GM12874 (cell line): ENCODE data around the gene DNAH9.

Experiments
- CTCF ChIP-seq: IDR thresholded peaks from 2 replicates; pipeline ENCODE4 v1.5.1; 2011; ENCODE audit warnings: low read depth, mild to moderate bottlenecking, control low read depth, low read length, moderate library complexity; ENCODE audit not compliant: insufficient read depth

The DNAH9 gene

GRCh38 chr17:11668618-11669017, 70.3 kb downstream of the DNAH9 start:
- TF ChIP-seq CTCF = no peak

GRCh38 chr17:11671126-11671525, 72.9 kb downstream of the DNAH9 start:
- TF ChIP-seq CTCF = no peak

GRCh38 chr17:11682646-11683045, 84.4 kb downstream of the DNAH9 start:
- TF ChIP-seq CTCF = no peak

- no peak for TF ChIP-seq CTCF
These were observed 92.4 kb downstream of the DNAH9 start for GRCh38 chr17:11690681-11691080.

- TF ChIP-seq CTCF = no peak
These were observed 94.4 kb downstream of the DNAH9 start for GRCh38 chr17:11692688-11693087.

- no peak for TF ChIP-seq CTCF
These were observed 95.0 kb downstream of the DNAH9 start for GRCh38 chr17:11693284-11693683.

GRCh38 chr17:11700668-11701067, 102.4 kb downstream of the DNAH9 start:
- TF ChIP-seq CTCF = no peak

- TF ChIP-seq CTCF = no peak
These were observed 103.6 kb downstream of the DNAH9 start for GRCh38 chr17:11701911-11702310.
